GM19240 (cell line): Measurements from ENCODE around the gene IFNA14.
"Not testable (repeated sequence)": the region's sequence is repeated elsewhere in the genome, so short reads cannot be mapped to it uniquely, and the experiment has no call there.

ENCODE experiments used
- DNase-seq: peaks from one replicate; pipeline ENCODE4 v3.0.0; 2011; ENCODE audit warnings: low spot score; ENCODE audit not compliant: insufficient read length

The IFNA14 gene

GRCh38 chr9:21239911-21240310 is at the start of gene IFNA14:
Gene IFNA14, minus strand, starts transcription at chr9:21240005. Its CDS starts 70 bp downstream, at chr9:21239935.
- DNase-seq: no peak

GRCh38 chr9:21287280-21287679 is 47.5 kb upstream of the IFNA14 start:
- no peak for DNase-seq

- no peak for DNase-seq
Measured at GRCh38 chr9:21286659-21287058, 46.9 kb upstream of the IFNA14 start.

DNA sequence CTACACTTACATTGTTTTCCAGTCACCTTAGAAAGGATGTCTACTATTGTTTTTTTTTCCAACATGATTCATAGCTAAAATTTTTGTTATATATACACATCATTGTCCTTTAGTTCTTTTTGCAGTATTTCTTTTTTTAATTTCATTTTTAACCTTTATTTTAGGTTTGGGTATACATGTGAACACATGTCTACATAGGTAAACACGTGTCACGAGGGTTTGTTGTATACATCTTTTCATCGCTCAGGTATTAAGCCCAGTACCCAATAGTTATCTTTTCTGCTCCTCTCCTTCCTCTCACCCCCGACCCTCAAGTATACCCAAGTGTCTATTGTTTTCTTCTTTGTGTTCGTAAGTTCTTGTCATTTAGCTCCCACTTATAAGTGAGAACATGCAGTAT is 46.3 kb upstream of the IFNA14 start:
- no peak for DNase-seq

DNA sequence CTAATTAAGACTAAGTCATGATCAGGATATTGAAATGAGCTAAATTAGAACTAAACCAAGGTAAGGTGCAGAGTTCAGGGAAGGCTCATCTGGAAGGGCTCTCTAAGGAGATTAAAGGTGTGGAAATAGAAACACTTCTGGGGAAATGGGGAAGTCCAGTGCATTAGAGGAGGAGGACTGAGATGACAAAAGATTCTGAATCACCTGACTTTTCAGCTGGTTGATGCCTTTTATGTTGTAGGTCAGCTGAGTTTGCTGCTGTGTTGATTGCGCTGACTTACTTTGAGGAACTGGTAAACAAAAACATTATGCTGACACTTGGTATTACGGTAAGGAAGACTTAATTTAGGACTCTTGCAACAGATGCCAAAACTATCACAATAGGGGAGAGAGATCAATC is 41.5 kb upstream of the IFNA14 start:
- no peak for DNase-seq

DNA sequence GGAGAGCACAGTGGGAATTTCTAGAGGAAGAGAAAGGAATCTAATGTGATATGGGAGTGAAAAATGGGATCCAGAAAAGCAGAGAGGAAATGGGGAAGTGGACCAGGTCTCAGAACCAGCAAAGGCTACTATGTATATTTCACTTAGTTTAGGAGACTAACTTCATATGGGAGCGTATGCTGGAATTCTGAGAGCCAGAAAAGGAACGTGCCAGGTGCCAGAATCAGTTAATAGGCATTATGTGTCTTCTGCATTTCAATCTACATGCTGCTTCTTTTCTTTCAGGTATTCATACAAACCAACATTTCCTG is 28.5 kb upstream of the IFNA14 start:
- no peak for DNase-seq

- no peak for DNase-seq
Measured at GRCh38 chr9:21267485-21268346, 27.9 kb upstream of the IFNA14 start.

GRCh38 chr9:21266733-21267484 is 27.1 kb upstream of the IFNA14 start:
- no peak for DNase-seq

GRCh38 chr9:21265421-21266189 is 25.8 kb upstream of the IFNA14 start:
- DNase-seq: no peak

- no peak for DNase-seq
Measured at GRCh38 chr9:21255538-21256212, 15.9 kb upstream of the IFNA14 start.

- DNase-seq: no peak
Measured at GRCh38 chr9:21252721-21253547, 13.1 kb upstream of the IFNA14 start.

DNA sequence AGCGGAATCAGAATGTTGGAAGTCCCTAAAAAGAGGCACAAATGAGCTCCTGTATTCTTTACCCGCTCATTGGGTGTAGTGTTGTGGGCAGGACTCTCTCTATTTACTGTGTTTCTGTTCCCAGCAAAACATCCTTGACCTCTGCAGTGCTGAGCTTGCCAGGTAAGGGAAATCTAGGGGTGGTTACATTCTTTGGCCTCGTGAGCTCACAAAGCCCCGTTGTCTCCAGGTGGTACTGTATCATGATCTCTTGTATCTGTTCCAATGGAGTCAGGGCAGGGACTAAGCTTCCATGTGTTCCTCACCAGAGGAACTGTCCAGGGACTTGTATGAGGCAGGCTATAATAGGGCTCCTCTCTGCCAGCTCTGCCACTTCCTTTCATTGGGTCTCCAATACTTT is 11.8 kb upstream of the IFNA14 start:
- DNase-seq: no peak

DNA sequence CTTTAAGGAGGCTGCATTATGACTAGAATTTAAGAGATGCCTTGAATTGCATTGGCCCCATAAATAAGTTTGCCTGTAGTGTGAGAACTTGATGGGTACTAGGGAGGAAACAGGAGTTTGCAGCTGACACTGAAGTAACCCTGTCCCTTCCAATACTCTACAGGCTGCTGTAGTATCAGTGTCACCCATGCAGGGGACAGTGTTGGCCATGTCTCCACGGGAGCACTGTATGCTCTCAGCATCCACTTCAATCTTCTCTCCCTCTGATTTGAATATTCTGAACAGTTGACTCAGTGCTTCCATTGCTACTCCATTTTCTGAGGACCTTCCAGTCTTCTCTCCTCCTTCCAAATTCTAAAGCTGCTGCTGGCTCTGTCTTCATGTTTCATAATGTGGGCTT is 11.4 kb upstream of the IFNA14 start:
- no peak for DNase-seq

GRCh38 chr9:21244836-21245235 is 5.0 kb upstream of the IFNA14 start:
- DNase-seq: no peak

- not testable (repeated sequence) for DNase-seq
Measured at GRCh38 chr9:21236360-21236714, 3.5 kb downstream of the IFNA14 start.

GRCh38 chr9:21235468-21236359 is 4.1 kb downstream of the IFNA14 start:
- not testable (repeated sequence) for DNase-seq

DNA sequence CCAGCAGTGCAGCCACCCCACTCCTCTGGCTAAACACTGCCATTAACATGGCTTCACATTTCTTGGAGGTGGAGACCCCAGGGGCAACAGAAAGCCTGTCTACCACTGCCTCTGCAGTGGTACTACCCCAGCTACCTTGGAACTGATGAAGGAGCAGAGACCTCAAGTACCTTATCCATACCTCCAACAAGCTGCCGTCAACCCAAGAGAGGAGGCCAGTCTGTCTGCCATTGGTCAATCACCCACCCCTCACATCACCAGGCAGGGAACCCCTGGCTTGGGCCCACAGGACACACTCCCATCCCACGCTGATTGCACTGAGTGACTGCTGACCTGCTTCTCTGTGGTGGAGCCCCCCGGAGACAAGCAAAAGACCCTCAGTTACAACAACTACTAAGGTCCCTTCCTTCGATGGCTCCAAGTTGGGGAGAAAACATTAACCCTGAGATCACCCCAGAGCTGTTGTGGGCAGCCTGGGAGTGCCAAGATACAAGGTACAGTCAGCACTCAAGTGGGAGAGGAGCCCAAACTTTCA is 5.6 kb downstream of the IFNA14 start:
- DNase-seq: no peak

DNA sequence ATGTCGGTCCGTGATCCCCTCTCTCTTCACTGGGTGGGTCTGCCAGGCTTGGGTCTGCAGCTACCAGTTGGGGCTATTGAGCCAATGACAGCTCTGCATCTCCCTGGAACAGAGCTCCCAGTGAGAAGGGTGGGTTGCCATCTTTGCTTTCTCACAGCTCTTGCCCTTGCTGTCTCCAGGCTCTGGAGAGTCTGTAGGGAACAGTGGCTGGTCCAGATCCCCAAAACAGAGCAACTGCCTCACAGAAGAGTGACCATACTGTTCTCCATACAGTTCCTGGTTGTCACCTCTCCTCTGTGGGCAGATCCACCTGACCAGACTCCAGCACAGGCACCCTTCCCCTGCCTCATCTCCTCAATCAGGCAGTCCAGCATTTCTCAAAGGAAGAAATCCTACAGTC is 6.5 kb downstream of the IFNA14 start:
- DNase-seq: no peak

- DNase-seq: no peak
Measured at GRCh38 chr9:21228122-21228521, 11.7 kb downstream of the IFNA14 start, which contains the start of gene IFNA17. Gene IFNA17, minus strand, starts transcription at chr9:21228222. Its CDS starts 49 bp downstream, at chr9:21228173.
